Activated naive CD8-positive, alpha-beta T cell treated with anti-CD3 and anti-CD28 coated beads for 36 hours (primary cell): Measurements from ENCODE around the gene PRKN. TPM values are rescaled to one million over a fixed set of nuclear protein-coding genes. Genes with fewer than 3 reads are reported as not detected.
"Not testable (repeated sequence)": the region's sequence is repeated elsewhere in the genome, so short reads cannot be mapped to it uniquely, and the experiment has no call there.

ENCODE experiments used
- DNase-seq: peaks from one replicate; pipeline ENCODE4 v3.0.0; 2021
- H3K27ac Mint-ChIP-seq: one replicate; pipeline ENCODE4 v1.8.0; 2022; ENCODE audit warnings: mild to moderate bottlenecking, moderate library complexity, mixed read lengths
- H3K27me3 Mint-ChIP-seq: one replicate; pipeline ENCODE4 v1.8.0; 2022; ENCODE audit warnings: mild to moderate bottlenecking, mixed read lengths
- H3K36me3 Mint-ChIP-seq: one replicate; pipeline ENCODE4 v1.8.0; 2021; ENCODE audit warnings: mild to moderate bottlenecking, mixed read lengths
- H3K4me1 Mint-ChIP-seq: one replicate; pipeline ENCODE4 v1.8.0; 2021; ENCODE audit warnings: mixed read lengths
- H3K4me3 Mint-ChIP-seq: one replicate; pipeline ENCODE4 v1.8.0; 2022; ENCODE audit warnings: mild to moderate bottlenecking, moderate library complexity, mixed read lengths
- H3K9me3 Mint-ChIP-seq: one replicate; pipeline ENCODE4 v1.8.0; 2022; ENCODE audit warnings: mixed read lengths
- total RNA-seq, 2 experiments: library from RNA; stranded (reverse); gene quantifications; one replicate each; pipeline ENCODE4 v1.2.3, GENCODE V29; 2021

PRKN gene
- total RNA-seq, 2 experiments from 2014 or later = 0.26 to 0.52 TPM

DNA sequence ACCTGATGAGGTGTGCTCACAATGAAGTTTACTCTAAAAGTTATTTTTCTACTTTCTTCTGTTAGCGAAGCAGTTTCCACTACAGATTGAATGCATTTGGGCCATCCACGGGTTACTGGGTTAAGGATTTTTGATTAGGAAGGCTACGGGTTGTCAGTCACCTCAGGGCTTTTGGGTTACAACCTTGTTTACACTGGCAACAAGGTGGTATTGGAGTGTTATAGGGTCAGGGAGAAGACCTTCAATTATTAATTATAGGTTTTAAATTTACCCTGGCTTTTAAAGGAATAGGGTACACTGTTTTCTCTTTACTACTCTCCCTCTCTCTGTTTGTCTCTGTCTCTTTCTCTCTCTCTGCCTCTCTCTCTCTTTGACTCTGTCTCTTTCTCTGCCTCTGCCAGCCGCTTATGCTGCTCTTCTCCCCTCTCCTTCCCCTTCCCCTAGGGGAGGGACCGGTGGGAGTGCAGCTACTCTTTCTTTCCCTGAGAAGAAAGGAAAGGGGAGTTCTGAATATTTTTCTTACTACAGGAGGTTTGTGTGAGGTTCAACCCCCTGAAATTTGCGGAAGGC is 1413.5 kb downstream of the PRKN start:
- no peak overlapping the region for H3K27ac Mint-ChIP-seq
- no peak overlapping the region for H3K4me3 Mint-ChIP-seq
- H3K9me3 Mint-ChIP-seq = peaks cover 4% of the 10 kb centered on the region
- no peaks in the 10 kb centered on the region for H3K27me3 Mint-ChIP-seq
- no peak for DNase-seq
- no peaks in the 10 kb centered on the region for H3K36me3 Mint-ChIP-seq
- H3K4me1 Mint-ChIP-seq = no peaks in the 10 kb centered on the region

DNA sequence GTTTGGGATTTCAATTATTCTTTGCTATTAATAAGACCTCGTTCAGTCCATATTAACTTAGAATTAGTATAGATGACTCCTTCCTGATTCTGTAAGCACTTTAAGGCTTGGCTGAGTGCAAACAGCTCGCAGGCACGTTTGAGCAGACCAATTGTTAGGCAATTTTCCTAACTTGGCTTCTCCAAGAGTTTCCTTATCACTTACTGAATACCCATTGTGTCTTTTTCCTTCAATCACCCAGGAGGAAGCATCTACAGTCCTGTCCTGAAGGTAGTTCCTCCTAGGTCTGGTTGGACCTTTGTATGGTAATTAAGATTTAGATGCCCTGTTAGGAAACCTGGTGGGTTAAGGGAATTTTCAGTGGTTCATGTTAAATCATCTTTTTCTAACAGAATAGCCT is 1414.1 kb downstream of the PRKN start:
- DNase-seq, H3K4me3 Mint-ChIP-seq, H3K27ac Mint-ChIP-seq, H3K9me3 Mint-ChIP-seq, H3K27me3 Mint-ChIP-seq, H3K4me1 Mint-ChIP-seq, H3K36me3 Mint-ChIP-seq: not testable (repeated sequence)

GRCh38 chr6:161309774-161310173 is 1417.8 kb downstream of the PRKN start:
- not testable (repeated sequence) for H3K9me3 Mint-ChIP-seq, H3K27me3 Mint-ChIP-seq, H3K4me3 Mint-ChIP-seq, H3K4me1 Mint-ChIP-seq, H3K36me3 Mint-ChIP-seq, DNase-seq, H3K27ac Mint-ChIP-seq

- DNase-seq = no peak
- Mint-ChIP-seq H3K9me3 (no peaks in the 10 kb centered on the region), H3K4me1 (no peaks in the 10 kb centered on the region), H3K36me3 (no peaks in the 10 kb centered on the region), H3K27me3 (peaks cover 3% of the 10 kb centered on the region), H3K27ac (no peak overlapping the region), H3K4me3 (no peak overlapping the region)
These were observed 1419.4 kb downstream of the PRKN start for GRCh38 chr6:161308075-161308655.

DNA sequence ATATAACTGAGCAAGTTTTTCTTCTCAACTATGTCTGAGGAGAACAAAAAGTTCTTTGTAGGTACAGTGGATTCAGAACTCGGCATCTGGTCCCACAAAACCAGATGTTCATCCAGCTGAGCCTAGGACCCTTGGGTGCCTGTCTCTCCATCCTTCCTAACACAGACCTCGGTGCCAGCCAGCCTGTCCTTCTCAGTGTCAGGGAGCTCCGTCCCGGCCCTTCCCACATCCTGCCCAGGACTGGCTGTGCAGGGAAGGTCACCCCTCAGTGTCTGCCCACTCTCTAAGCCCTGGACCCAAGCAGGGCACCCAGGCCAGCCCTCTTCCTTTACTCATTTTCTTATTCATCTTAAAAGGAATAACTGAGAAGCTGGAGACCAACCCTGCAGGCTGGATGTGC is 1421.7 kb downstream of the PRKN start:
- H3K27ac Mint-ChIP-seq = no peak overlapping the region
- H3K27me3 Mint-ChIP-seq = peaks cover 3% of the 10 kb centered on the region
- no peaks in the 10 kb centered on the region for H3K4me1 Mint-ChIP-seq
- H3K36me3 Mint-ChIP-seq = no peaks in the 10 kb centered on the region
- H3K9me3 Mint-ChIP-seq = no peaks in the 10 kb centered on the region
- no peak for DNase-seq
- H3K4me3 Mint-ChIP-seq = no peak overlapping the region

GRCh38 chr6:161303628-161304340 is 1423.8 kb downstream of the PRKN start:
- Mint-ChIP-seq H3K9me3 (no peaks in the 10 kb centered on the region), H3K27me3 (peaks cover 3% of the 10 kb centered on the region), H3K4me1 (no peaks in the 10 kb centered on the region), H3K36me3 (no peaks in the 10 kb centered on the region), H3K4me3 (no peak overlapping the region), H3K27ac (no peak overlapping the region)
- DNase-seq = no peak

DNA sequence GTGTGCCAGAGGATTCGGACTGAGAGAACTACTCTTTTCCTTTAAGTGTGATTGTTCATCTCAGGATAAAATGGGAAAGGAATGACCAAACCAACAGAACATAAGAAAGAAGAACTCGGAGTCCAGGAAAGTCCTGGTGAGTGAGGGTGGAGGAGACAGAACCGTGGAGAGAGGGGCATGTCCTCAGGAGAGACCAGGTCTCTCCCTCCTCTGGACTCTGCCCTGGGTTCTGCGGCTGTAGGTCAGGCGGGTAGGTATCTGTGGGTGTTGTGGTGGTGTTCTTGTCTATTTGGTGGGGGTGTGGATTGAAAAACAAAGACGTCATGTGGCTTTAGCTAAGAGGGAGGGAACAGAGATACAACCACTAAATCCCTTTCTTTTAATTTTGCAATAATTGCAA is 1424.6 kb downstream of the PRKN start:
- Mint-ChIP-seq H3K9me3 (no peaks in the 10 kb centered on the region), H3K4me3 (no peak overlapping the region), H3K36me3 (no peaks in the 10 kb centered on the region), H3K4me1 (no peaks in the 10 kb centered on the region), H3K27me3 (peaks cover 3% of the 10 kb centered on the region), H3K27ac (no peak overlapping the region)
- DNase-seq = no peak

- no peaks in the 10 kb centered on the region for H3K4me1 Mint-ChIP-seq
- H3K4me3 Mint-ChIP-seq = no peak overlapping the region
- H3K27ac Mint-ChIP-seq = no peak overlapping the region
- H3K36me3 Mint-ChIP-seq = no peaks in the 10 kb centered on the region
- DNase-seq = no peak
- peaks cover 3% of the 10 kb centered on the region for H3K27me3 Mint-ChIP-seq
- no peaks in the 10 kb centered on the region for H3K9me3 Mint-ChIP-seq
These were observed 1426.2 kb downstream of the PRKN start for GRCh38 chr6:161301338-161301737.

- Mint-ChIP-seq H3K9me3 (no peaks in the 10 kb centered on the region), H3K4me1 (no peaks in the 10 kb centered on the region), H3K4me3 (no peak overlapping the region), H3K36me3 (no peaks in the 10 kb centered on the region), H3K27me3 (peaks cover under 1% of the 10 kb centered on the region), H3K27ac (no peak overlapping the region)
- DNase-seq = no peak
These were observed 1426.7 kb downstream of the PRKN start for GRCh38 chr6:161300823-161301222.

GRCh38 chr6:161299726-161300125 is 1427.8 kb downstream of the PRKN start:
- Mint-ChIP-seq H3K4me1 (no peaks in the 10 kb centered on the region), H3K27me3 (no peaks in the 10 kb centered on the region), H3K27ac (no peak overlapping the region), H3K36me3 (no peaks in the 10 kb centered on the region), H3K4me3 (no peak overlapping the region), H3K9me3 (no peaks in the 10 kb centered on the region)
- no peak for DNase-seq

Other genes starting within 250 kb of the PRKN start
- gene PACRG, start 208 bp upstream of the PRKN start, total RNA-seq = under 1 TPM in 1 of 2 experiments, not detected in 1; 0.50 TPM